ENCODE results near the gene EPS8L3.

The EPS8L3 gene

GRCh38 chr1:109793486-109794318 lies 30.0 kb upstream of the EPS8L3 start:
- peak; percentile 63 for DNase-seq

GRCh38 chr1:109793089-109793485 lies 29.4 kb upstream of the EPS8L3 start:
- no peak for DNase-seq

- DNase-seq: no peak
Observed at GRCh38 chr1:109792056-109792831, 28.5 kb upstream of the EPS8L3 start.

- DNase-seq: no peak
Observed at GRCh38 chr1:109791495-109792043, 27.8 kb upstream of the EPS8L3 start.

GRCh38 chr1:109790735-109791494 lies 27.2 kb upstream of the EPS8L3 start:
- peak; percentile 87 for DNase-seq

- DNase-seq: no peak
Observed at GRCh38 chr1:109790329-109790728, 26.6 kb upstream of the EPS8L3 start.

GRCh38 chr1:109789551-109790180 lies 25.9 kb upstream of the EPS8L3 start:
- no peak for DNase-seq

- no peak for DNase-seq
Observed at GRCh38 chr1:109788695-109789521, 25.2 kb upstream of the EPS8L3 start.

- no peak for DNase-seq
Observed at GRCh38 chr1:109787845-109788601, 24.3 kb upstream of the EPS8L3 start.

GRCh38 chr1:109787211-109787844 lies 23.6 kb upstream of the EPS8L3 start:
- no peak for DNase-seq

- DNase-seq: no peak
Observed at GRCh38 chr1:109786531-109787021, 22.9 kb upstream of the EPS8L3 start.

- DNase-seq: no peak
Observed at GRCh38 chr1:109786112-109786480, 22.4 kb upstream of the EPS8L3 start.

GRCh38 chr1:109785446-109786111 lies 21.9 kb upstream of the EPS8L3 start:
- no peak for DNase-seq

GRCh38 chr1:109784551-109785252 lies 21.0 kb upstream of the EPS8L3 start:
- DNase-seq: no peak

GRCh38 chr1:109783436-109783835 lies 19.7 kb upstream of the EPS8L3 start:
- DNase-seq: no peak

- DNase-seq: no peak
Observed at GRCh38 chr1:109782927-109783326, 19.2 kb upstream of the EPS8L3 start.

- DNase-seq: no peak
Observed at GRCh38 chr1:109782514-109782913, 18.8 kb upstream of the EPS8L3 start.

- DNase-seq: no peak
Observed at GRCh38 chr1:109781806-109782205, 18.1 kb upstream of the EPS8L3 start.

GRCh38 chr1:109780982-109781381 lies 17.3 kb upstream of the EPS8L3 start:
- no peak for DNase-seq

Data from CD4-positive, alpha-beta T cell treated with Interleukin-6 for 4 hours (primary cell).